ENCODE data around the gene INSYN2A.

DNA sequence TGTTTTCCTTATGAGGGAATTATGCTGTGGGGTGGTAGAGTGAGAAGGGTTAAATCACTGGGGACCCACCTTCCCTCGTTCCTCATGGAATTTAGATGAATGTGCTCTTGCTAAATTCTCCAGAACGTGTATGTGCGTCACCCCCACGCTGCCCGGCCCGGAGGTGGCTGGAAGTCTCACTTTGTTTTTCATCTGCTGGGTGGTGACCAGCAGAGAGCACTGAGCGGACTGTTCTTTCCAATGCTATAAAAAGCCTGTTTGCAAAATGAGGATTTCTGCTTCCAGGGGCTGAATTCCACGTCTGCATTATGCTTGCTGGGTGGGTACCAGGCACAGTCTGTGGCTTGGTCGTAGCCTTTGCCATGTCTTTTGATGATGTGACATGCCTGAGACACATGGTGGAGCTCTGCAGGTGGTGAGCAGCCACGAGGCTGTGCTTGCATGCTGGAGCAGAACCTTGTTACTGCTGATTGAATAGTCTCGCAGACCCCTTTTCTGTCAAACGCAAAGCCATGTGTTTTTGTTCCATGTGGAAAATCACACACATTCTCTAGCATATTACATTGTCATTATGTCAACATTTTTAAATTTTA is 31.9 kb upstream of the INSYN2A start:
- TF ChIP-seq EZH2phosphoT487 (IDR thresholded peaks at IDR 0.05; ENCODE audit: insufficient read depth, low read depth), result no peak
- no peak for TF ChIP-seq EZH2 (IDR thresholded peaks at IDR 0.05; ENCODE audit: insufficient read depth, poor library complexity, severe bottlenecking)
